Lower leg skin (tissue), 3 donors: ENCODE data around the gene ENDOV.

Source experiments
- POLR2A ChIP-seq, 2 donors: fragments of 450-650 bp; IDR thresholded peaks; one replicate each; pipeline ENCODE4 v1.6.1; 2016 to 2017; ENCODE audit warnings: antibody characterized with exemption in 2 of 2, mild to moderate bottlenecking in 1 of 2, moderate library complexity in 1 of 2
- TF ChIP-seq, protein P1 (sequence below), 3 donors: fragments of 450-650 bp; IDR thresholded peaks; one replicate each; pipeline ENCODE4 v1.5.1; 2016; ENCODE audit warnings: antibody characterized with exemption in 3 of 3, mild to moderate bottlenecking in 3 of 3, moderate library complexity in 2 of 3

DNA sequence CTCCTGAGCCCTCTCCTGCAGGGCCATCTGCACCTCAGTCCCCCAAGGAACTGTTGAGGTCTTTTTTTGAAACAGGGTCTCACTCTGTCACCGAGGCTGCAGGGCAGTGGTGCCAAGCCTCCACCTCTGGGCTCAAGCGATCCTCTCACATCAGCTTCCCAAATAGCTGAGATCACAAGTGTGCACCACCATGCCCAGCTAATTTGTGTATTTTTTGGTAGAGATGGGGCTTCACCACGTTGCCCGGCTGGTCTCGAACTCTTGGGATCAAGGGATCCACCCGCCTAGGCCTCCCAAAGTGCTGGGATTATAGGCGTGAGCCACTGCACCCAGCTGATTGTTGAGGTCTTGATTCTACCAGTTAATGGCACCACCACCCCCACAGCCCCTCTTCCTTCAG lies 27.9 kb upstream of the ENDOV start:
- TF ChIP-seq, protein P1, sequence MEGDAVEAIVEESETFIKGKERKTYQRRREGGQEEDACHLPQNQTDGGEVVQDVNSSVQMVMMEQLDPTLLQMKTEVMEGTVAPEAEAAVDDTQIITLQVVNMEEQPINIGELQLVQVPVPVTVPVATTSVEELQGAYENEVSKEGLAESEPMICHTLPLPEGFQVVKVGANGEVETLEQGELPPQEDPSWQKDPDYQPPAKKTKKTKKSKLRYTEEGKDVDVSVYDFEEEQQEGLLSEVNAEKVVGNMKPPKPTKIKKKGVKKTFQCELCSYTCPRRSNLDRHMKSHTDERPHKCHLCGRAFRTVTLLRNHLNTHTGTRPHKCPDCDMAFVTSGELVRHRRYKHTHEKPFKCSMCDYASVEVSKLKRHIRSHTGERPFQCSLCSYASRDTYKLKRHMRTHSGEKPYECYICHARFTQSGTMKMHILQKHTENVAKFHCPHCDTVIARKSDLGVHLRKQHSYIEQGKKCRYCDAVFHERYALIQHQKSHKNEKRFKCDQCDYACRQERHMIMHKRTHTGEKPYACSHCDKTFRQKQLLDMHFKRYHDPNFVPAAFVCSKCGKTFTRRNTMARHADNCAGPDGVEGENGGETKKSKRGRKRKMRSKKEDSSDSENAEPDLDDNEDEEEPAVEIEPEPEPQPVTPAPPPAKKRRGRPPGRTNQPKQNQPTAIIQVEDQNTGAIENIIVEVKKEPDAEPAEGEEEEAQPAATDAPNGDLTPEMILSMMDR (IDR thresholded peaks at IDR 0.05) = no peak
- no peak for TF ChIP-seq POLR2A (IDR thresholded peaks at IDR 0.05)
